Transverse colon (tissue), 3 donors: ENCODE measurements around the gene IL1F10.

Source experiments
- POLR2A ChIP-seq: fragments of 450-650 bp; IDR thresholded peaks from one replicate; pipeline ENCODE4 v1.6.1; 2016; ENCODE audit warnings: antibody characterized with exemption, mild to moderate bottlenecking, moderate library complexity
- TF ChIP-seq, protein P1 (sequence below), 5 experiments: fragments of 200-600 bp in 3 of 5; fragments of 450-650 bp in 2 of 5; sonication (generic) in 3 of 5; IDR thresholded peaks; 1 replicate in 2 of 5; 2 replicates in 3 of 5; pipeline ENCODE4 v1.5.1; 2016 to 2017; ENCODE audit warnings: antibody characterized with exemption in 5 of 5, inconsistent platforms in 3 of 5, mild to moderate bottlenecking in 2 of 5, moderate library complexity in 1 of 5

DNA sequence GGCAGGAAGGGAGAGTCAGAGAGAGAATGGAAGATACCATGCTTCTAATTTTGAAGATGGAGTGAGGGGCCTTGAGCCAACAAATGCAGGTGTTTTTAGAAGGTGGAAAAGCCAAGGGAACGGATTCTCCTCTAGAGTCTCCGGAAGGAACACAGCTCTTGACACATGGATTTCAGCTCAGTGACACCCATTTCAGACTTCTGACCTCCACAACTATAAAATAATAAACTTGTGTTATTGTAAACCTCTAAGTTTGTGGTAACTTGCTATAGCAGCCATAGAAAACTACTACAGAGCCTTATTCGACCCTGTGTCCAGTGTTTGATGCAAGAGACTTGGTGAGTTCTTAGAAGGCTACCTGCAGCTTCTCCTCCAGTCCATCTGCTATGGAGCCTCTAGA is 7.8 kb downstream of the IL1F10 start:
- TF ChIP-seq, protein P1, sequence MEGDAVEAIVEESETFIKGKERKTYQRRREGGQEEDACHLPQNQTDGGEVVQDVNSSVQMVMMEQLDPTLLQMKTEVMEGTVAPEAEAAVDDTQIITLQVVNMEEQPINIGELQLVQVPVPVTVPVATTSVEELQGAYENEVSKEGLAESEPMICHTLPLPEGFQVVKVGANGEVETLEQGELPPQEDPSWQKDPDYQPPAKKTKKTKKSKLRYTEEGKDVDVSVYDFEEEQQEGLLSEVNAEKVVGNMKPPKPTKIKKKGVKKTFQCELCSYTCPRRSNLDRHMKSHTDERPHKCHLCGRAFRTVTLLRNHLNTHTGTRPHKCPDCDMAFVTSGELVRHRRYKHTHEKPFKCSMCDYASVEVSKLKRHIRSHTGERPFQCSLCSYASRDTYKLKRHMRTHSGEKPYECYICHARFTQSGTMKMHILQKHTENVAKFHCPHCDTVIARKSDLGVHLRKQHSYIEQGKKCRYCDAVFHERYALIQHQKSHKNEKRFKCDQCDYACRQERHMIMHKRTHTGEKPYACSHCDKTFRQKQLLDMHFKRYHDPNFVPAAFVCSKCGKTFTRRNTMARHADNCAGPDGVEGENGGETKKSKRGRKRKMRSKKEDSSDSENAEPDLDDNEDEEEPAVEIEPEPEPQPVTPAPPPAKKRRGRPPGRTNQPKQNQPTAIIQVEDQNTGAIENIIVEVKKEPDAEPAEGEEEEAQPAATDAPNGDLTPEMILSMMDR (IDR thresholded peaks at IDR 0.05), result no peak
- TF ChIP-seq POLR2A, result no peak
